GF-D8 (cell line): ENCODE measurements around the gene PHLDB2.

Experiments used
- DNase-seq: peaks from one replicate; lab custom pipeline; 2025; lab: John Stamatoyannopoulos, UW

PHLDB2 gene

GRCh38 chr3:111926266-111926676 is 67.2 kb downstream of the PHLDB2 start:
- DNase-seq, result no peak

GRCh38 chr3:111928613-111929012 is 69.5 kb downstream of the PHLDB2 start:
- no peak for DNase-seq

GRCh38 chr3:111929484-111929883 is 70.4 kb downstream of the PHLDB2 start:
- DNase-seq, result no peak

GRCh38 chr3:111932946-111933345 is 73.9 kb downstream of the PHLDB2 start:
- DNase-seq, result no peak

- no peak for DNase-seq
These were observed 77.3 kb downstream of the PHLDB2 start for GRCh38 chr3:111936191-111936841.

- no peak for DNase-seq
These were observed 77.9 kb downstream of the PHLDB2 start for GRCh38 chr3:111936967-111937366.

GRCh38 chr3:111937871-111938270 is 78.8 kb downstream of the PHLDB2 start:
- no peak for DNase-seq

GRCh38 chr3:111939873-111940272 is 80.8 kb downstream of the PHLDB2 start:
- no peak for DNase-seq

- DNase-seq, result no peak
These were observed 84.5 kb downstream of the PHLDB2 start for GRCh38 chr3:111943533-111943932.

GRCh38 chr3:111944372-111944771 is 85.3 kb downstream of the PHLDB2 start:
- no peak for DNase-seq

- no peak for DNase-seq
These were observed 88.2 kb downstream of the PHLDB2 start for GRCh38 chr3:111947231-111947630.

GRCh38 chr3:111948786-111949185 is 89.7 kb downstream of the PHLDB2 start:
- no peak for DNase-seq

- no peak for DNase-seq
These were observed 90.6 kb downstream of the PHLDB2 start for GRCh38 chr3:111949712-111950111.

GRCh38 chr3:111951032-111951431 is 92.0 kb downstream of the PHLDB2 start:
- no peak for DNase-seq

GRCh38 chr3:111952086-111952485 is 93.0 kb downstream of the PHLDB2 start:
- DNase-seq, result no peak

GRCh38 chr3:111952866-111953450 is 93.9 kb downstream of the PHLDB2 start:
- no peak for DNase-seq

- no peak for DNase-seq
These were observed 95.3 kb downstream of the PHLDB2 start for GRCh38 chr3:111954228-111954990.

- DNase-seq, result no peak
These were observed 96.8 kb downstream of the PHLDB2 start for GRCh38 chr3:111955876-111956275.

GRCh38 chr3:111956449-111956848 is 97.4 kb downstream of the PHLDB2 start:
- no peak for DNase-seq

- no peak for DNase-seq
These were observed 98.1 kb downstream of the PHLDB2 start for GRCh38 chr3:111956995-111957734.

- no peak for DNase-seq
These were observed 102.5 kb downstream of the PHLDB2 start for GRCh38 chr3:111961461-111962164.

GRCh38 chr3:111963424-111963823 is 104.4 kb downstream of the PHLDB2 start:
- no peak for DNase-seq
